Measurements from ENCODE around the gene GTF2B. TPM values are rescaled to one million over a fixed set of nuclear protein-coding genes. Genes with fewer than 3 reads are reported as not detected.
"Not testable (repeated sequence)": the region's sequence is repeated elsewhere in the genome, so short reads cannot be mapped to it uniquely, and the experiment has no call there.

Gene GTF2B
- total and polyA plus RNA-seq, 4 donors = 20.9 to 27.7 (median 25.8) TPM

GRCh38 chr1:88891951-88892340, 579 bp upstream of the GTF2B start:
- Histone ChIP-seq H3K36me3 (ENCODE audit: control insufficient read depth in 1 of 2, insufficient read depth in 2 of 2, low read length in 1 of 2) (no peaks in the 10 kb centered on the region), H3K4me1 (ENCODE audit: control insufficient read depth in 1 of 2, insufficient read depth in 2 of 2, low read length in 2 of 2) (peaks cover 0 to 7% of the 10 kb centered on the region in 2 donors), H3K4me3 (ENCODE audit: low read length in 2 of 2) (peak overlapping the region; percentile 77 to 99), H3K9me3 (ENCODE audit: control insufficient read depth, low read length) (no peaks in the 10 kb centered on the region), H3K27ac (ENCODE audit: low read depth in 1 of 2, low read length in 2 of 2) (peak overlapping the region in 1 of 2 donors; percentile 20), H3K27me3 (ENCODE audit: control insufficient read depth in 1 of 2, insufficient read depth in 2 of 2, low read length in 1 of 2) (no peaks in the 10 kb centered on the region)
- intact Hi-C loops (cut with DNase I) = loop anchor here in 1 of 2 donors (5.0 kb wide), 1 partner anchor 210 kb away; the partner anchor contains the start of gene PKN2
- 23 to 25% methylated on average over 10 of the region's 10 CpGs for WGBS, 2 donors
- no peak for ATAC-seq (ENCODE audit: low FRiP score)
- DNase-seq = no peak

DNA sequence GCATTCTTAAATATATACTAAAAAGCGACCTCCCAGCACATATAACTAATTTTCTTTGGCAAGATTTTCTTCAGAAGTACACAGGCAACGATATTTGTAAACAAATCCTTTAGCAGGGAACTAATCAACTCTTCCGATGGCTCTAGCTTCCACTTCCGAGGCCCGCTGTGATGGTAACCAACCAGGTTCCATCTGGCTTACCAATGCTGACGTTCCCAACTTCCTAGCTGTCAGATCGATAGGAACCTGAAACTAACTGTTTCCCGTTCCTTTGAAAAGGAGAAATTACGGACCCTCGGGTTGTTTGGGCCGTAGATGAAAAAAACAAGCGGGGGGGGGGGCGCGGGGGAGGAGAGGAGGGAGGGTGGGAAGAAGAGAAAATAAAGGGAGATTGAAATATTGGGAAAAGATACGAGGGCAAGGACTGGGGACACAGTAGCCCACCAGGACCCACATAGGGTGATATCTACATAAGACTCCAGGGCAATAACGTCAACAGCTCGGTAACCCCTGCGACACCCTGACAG, 513 bp downstream of the GTF2B start:
- intact Hi-C loops (cut with DNase I) = loop anchor here in 1 of 2 donors (5.0 kb wide), 1 partner anchor 209 kb away; the partner anchor contains the start of gene PKN2
- no peaks in the 10 kb centered on the region for H3K36me3 ChIP-seq (ENCODE audit: control insufficient read depth in 1 of 2, insufficient read depth in 2 of 2, low read length in 1 of 2)
- no peak for DNase-seq
- H3K27me3 ChIP-seq (ENCODE audit: control insufficient read depth in 1 of 2, insufficient read depth in 2 of 2, low read length in 1 of 2) = no peaks in the 10 kb centered on the region
- 0% methylated on average over 16 to 17 of the region's 18 CpGs for WGBS, 2 donors
- ATAC-seq (ENCODE audit: low FRiP score) = peak; percentile 59
- H3K9me3 ChIP-seq (ENCODE audit: control insufficient read depth, low read length) = no peaks in the 10 kb centered on the region
- H3K4me3 ChIP-seq (ENCODE audit: low read length in 2 of 2) = peak overlapping the region; percentile 77 to 99
- H3K27ac ChIP-seq (ENCODE audit: low read depth in 1 of 2, low read length in 2 of 2) = peak overlapping the region in 1 of 2 donors; percentile 81
- peaks cover 0 to 7% of the 10 kb centered on the region in 2 donors for H3K4me1 ChIP-seq (ENCODE audit: control insufficient read depth in 1 of 2, insufficient read depth in 2 of 2, low read length in 2 of 2)

DNA sequence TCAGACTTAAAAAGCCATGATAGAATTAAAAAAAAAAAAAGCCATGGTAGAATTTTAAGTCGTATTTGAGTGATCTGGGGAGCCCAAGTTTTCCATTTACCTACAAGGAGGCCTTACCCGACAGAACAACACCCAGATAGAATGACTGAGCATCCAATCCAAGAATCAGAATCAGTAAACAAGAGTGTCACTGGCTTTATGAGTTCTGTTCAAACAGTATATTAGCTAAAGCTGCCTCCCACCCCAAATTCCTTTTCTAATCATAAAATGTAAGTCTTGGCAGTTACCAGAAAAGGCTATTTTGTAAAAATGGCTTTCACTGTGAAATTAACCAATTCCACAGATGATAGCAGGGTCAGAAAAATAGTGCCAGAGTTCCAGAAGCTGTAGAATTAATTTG, 1.2 kb downstream of the GTF2B start:
- 26 to 37% methylated on average over 2 of the region's 2 CpGs for WGBS, 2 donors
- DNase-seq = no peak
- ATAC-seq (ENCODE audit: low FRiP score) = no peak
- H3K9me3 ChIP-seq (ENCODE audit: control insufficient read depth, low read length) = no peaks in the 10 kb centered on the region
- H3K27me3 ChIP-seq (ENCODE audit: control insufficient read depth in 1 of 2, insufficient read depth in 2 of 2, low read length in 1 of 2) = no peaks in the 10 kb centered on the region
- H3K4me1 ChIP-seq (ENCODE audit: control insufficient read depth in 1 of 2, insufficient read depth in 2 of 2, low read length in 2 of 2) = peaks cover 0 to 7% of the 10 kb centered on the region in 2 donors
- intact Hi-C loops (cut with DNase I) = loop anchor here in 1 of 2 donors (5.0 kb wide), 1 partner anchor 208 kb away; the partner anchor contains the start of gene PKN2
- peak overlapping the region; percentile 77 to 99 for H3K4me3 ChIP-seq (ENCODE audit: low read length in 2 of 2)
- H3K36me3 ChIP-seq (ENCODE audit: control insufficient read depth in 1 of 2, insufficient read depth in 2 of 2, low read length in 1 of 2) = no peaks in the 10 kb centered on the region
- H3K27ac ChIP-seq (ENCODE audit: low read depth in 1 of 2, low read length in 2 of 2) = no peak overlapping the region

DNA sequence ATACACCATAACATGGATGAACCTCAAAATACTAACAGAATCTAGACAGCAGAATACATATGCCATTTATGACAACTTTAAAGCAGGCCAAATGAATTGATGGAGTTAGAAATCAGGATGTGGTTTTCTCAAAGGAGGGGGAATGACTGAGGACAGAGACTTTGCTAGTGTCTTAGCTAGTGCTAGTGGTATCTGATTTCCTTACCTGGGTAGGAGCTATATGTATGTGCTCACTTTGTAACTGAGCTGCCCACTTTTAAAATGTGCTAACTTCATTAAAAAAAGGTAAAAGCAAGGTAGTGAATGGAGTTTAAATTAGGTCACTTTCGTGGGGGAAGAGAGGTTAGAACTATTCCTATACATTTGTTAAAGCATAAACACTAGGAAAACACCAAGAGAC, 2.6 kb downstream of the GTF2B start:
- H3K4me3 ChIP-seq (ENCODE audit: low read length in 2 of 2) = no peak overlapping the region
- intact Hi-C loops (cut with DNase I) = loop anchor here in 1 of 2 donors (10.0 kb wide), 1 partner anchor 1554 kb away; no protein-coding TSS in a partner anchor
- H3K4me1 ChIP-seq (ENCODE audit: control insufficient read depth in 1 of 2, insufficient read depth in 2 of 2, low read length in 2 of 2) = peaks cover 0 to 7% of the 10 kb centered on the region in 2 donors
- H3K27me3 ChIP-seq (ENCODE audit: control insufficient read depth in 1 of 2, insufficient read depth in 2 of 2, low read length in 1 of 2) = no peaks in the 10 kb centered on the region
- H3K9me3 ChIP-seq (ENCODE audit: control insufficient read depth, low read length) = no peaks in the 10 kb centered on the region
- ATAC-seq (ENCODE audit: low FRiP score) = no peak
- H3K36me3 ChIP-seq (ENCODE audit: control insufficient read depth in 1 of 2, insufficient read depth in 2 of 2, low read length in 1 of 2) = no peaks in the 10 kb centered on the region
- H3K27ac ChIP-seq (ENCODE audit: low read depth in 1 of 2, low read length in 2 of 2) = no peak overlapping the region
- 67 to 71% methylated on average over 1 of the region's 1 CpG for WGBS, 2 donors
- no peak for DNase-seq

DNA sequence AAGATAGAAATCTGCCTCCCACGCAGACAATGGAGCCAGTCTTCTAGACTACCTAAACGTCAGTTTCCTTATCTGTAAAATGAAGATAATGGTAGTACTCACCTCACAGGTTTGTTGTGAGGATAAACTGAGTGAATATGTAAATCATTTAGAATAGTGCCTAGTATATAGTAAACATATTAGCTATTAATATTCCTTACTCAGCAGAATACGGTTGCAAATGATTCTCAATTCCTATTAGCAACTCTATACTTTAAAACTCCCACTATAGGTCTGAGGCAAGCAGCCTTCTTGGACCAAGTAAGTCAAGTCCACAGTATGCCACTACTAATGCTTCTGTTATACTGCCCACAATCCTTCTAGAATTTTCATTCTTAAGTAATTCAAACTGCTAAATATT, 5.4 kb downstream of the GTF2B start:
- Histone ChIP-seq H3K36me3 (ENCODE audit: control insufficient read depth in 1 of 2, insufficient read depth in 2 of 2, low read length in 1 of 2) (no peaks in the 10 kb centered on the region), H3K27ac (ENCODE audit: low read depth in 1 of 2, low read length in 2 of 2) (no peak overlapping the region), H3K27me3 (ENCODE audit: control insufficient read depth in 1 of 2, insufficient read depth in 2 of 2, low read length in 1 of 2) (no peaks in the 10 kb centered on the region), H3K9me3 (ENCODE audit: control insufficient read depth, low read length) (no peaks in the 10 kb centered on the region), H3K4me1 (ENCODE audit: control insufficient read depth in 1 of 2, insufficient read depth in 2 of 2, low read length in 2 of 2) (peaks cover 0 to 4% of the 10 kb centered on the region in 2 donors), H3K4me3 (ENCODE audit: low read length in 2 of 2) (no peak overlapping the region)
- DNase-seq = no peak
- no peak for ATAC-seq (ENCODE audit: low FRiP score)
- intact Hi-C loops (cut with DNase I) = loop anchor here in 1 of 2 donors (10.0 kb wide), 1 partner anchor 1551 kb away; no protein-coding TSS in a partner anchor
- 81 to 85% methylated on average over 3 of the region's 3 CpGs for WGBS, 2 donors

DNA sequence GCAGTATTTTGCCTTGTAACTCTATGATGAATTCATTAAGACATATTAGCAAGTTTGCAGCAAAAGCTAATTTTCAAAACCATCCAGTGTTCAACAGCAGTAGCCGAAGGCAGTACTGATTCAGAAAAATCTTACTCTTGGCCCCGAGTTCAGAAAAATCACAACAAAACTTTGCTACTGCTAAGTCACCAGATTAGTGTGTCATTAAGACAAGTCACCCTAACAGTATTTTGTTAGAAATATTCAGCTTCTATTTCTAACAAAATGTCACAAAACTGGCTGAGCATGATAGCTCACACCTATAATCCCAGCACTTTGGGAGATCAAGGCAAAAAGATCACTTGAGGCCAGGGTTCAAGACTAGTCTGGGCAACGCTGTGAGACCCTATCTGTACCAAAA, 8.2 kb downstream of the GTF2B start:
- DNase-seq = no peak
- no peak for ATAC-seq (ENCODE audit: low FRiP score)
- intact Hi-C loops (cut with DNase I) = loop anchor here in 1 of 2 donors (10.0 kb wide), 1 partner anchor 1548 kb away; no protein-coding TSS in a partner anchor
- H3K27ac ChIP-seq (ENCODE audit: low read depth in 1 of 2, low read length in 2 of 2) = no peak overlapping the region
- H3K4me1 ChIP-seq (ENCODE audit: control insufficient read depth in 1 of 2, insufficient read depth in 2 of 2, low read length in 2 of 2) = no peaks in the 10 kb centered on the region
- no peaks in the 10 kb centered on the region for H3K9me3 ChIP-seq (ENCODE audit: control insufficient read depth, low read length)
- no peaks in the 10 kb centered on the region for H3K27me3 ChIP-seq (ENCODE audit: control insufficient read depth in 1 of 2, insufficient read depth in 2 of 2, low read length in 1 of 2)
- WGBS, 2 donors = 56 to 66% methylated on average over 3 of the region's 3 CpGs
- no peaks in the 10 kb centered on the region for H3K36me3 ChIP-seq (ENCODE audit: control insufficient read depth in 1 of 2, insufficient read depth in 2 of 2, low read length in 1 of 2)
- no peak overlapping the region for H3K4me3 ChIP-seq (ENCODE audit: low read length in 2 of 2)

- 60 to 64% methylated on average over 8 of the region's 8 CpGs for WGBS, 2 donors
- intact Hi-C loops (cut with DNase I) = loop anchor here in 1 of 2 donors (10.0 kb wide), 1 partner anchor 1546 kb away; no protein-coding TSS in a partner anchor
- H3K4me3 ChIP-seq (ENCODE audit: low read length in 2 of 2); H3K27me3 ChIP-seq (ENCODE audit: control insufficient read depth in 1 of 2, insufficient read depth in 2 of 2, low read length in 1 of 2); H3K36me3 ChIP-seq (ENCODE audit: control insufficient read depth in 1 of 2, insufficient read depth in 2 of 2, low read length in 1 of 2); ATAC-seq (ENCODE audit: low FRiP score); DNase-seq; H3K9me3 ChIP-seq (ENCODE audit: control insufficient read depth, low read length); H3K4me1 ChIP-seq (ENCODE audit: control insufficient read depth in 1 of 2, insufficient read depth in 2 of 2, low read length in 2 of 2); H3K27ac ChIP-seq (ENCODE audit: low read depth in 1 of 2, low read length in 2 of 2): not testable (repeated sequence)
Observed at GRCh38 chr1:88880717-88881116, 10.7 kb downstream of the GTF2B start.

DNA sequence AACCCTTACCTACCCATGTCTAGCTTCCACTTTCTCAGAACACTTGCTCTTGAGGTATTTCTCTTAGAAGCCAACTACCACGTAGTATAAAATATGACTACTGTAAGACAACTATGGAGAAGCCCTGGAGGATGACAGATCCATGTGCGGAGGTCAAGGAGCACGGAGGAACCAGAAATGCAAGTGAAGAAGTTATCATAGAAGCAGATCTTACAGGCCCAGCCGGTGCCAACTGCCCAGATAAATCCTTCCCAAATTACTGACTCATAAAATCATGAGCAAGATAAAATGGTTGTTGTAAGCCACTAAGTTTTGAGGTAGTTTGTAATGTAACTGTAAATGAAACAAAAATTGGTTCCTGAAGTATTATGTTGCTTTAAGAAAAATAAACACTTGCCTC, 12.6 kb downstream of the GTF2B start:
- Histone ChIP-seq H3K36me3 (ENCODE audit: control insufficient read depth in 1 of 2, insufficient read depth in 2 of 2, low read length in 1 of 2) (no peaks in the 10 kb centered on the region), H3K4me1 (ENCODE audit: control insufficient read depth in 1 of 2, insufficient read depth in 2 of 2, low read length in 2 of 2) (no peaks in the 10 kb centered on the region), H3K27ac (ENCODE audit: low read depth in 1 of 2, low read length in 2 of 2) (no peak overlapping the region), H3K4me3 (ENCODE audit: low read length in 2 of 2) (no peak overlapping the region), H3K9me3 (ENCODE audit: control insufficient read depth, low read length) (no peaks in the 10 kb centered on the region), H3K27me3 (ENCODE audit: control insufficient read depth in 1 of 2, insufficient read depth in 2 of 2, low read length in 1 of 2) (no peaks in the 10 kb centered on the region)
- no peak for ATAC-seq (ENCODE audit: low FRiP score)
- 56 to 61% methylated on average over 4 of the region's 4 CpGs for WGBS, 2 donors
- intact Hi-C loops (cut with DNase I) = loop anchor here (5.0 to 10.0 kb wide), 3 partner anchors 74 to 226 kb away; no protein-coding TSS in a partner anchor
- DNase-seq = no peak

DNA sequence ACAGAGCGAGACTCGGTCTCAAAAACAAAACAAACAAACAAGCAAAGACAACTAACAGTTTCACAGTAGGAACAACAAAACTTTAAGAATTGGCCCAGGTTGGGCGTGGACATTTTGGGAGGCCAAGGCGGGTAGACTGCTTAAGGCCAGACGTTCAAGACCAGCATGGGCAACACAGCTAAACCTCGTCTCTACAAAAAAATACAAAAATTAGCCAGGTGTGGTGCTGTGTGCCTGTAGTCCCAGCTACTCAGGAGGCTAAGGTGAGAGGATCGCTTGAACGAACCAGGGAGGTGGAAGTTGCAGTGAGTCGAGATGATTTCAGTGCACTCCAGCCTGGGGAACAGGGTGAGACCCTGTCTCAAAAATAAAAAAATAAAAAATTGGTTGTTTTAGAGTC, 13.5 kb downstream of the GTF2B start:
- no peaks in the 10 kb centered on the region for H3K9me3 ChIP-seq (ENCODE audit: control insufficient read depth, low read length)
- intact Hi-C loops (cut with DNase I) = loop anchor here (5.0 to 10.0 kb wide), 3 partner anchors 73 to 226 kb away; no protein-coding TSS in a partner anchor
- H3K27ac ChIP-seq (ENCODE audit: low read depth in 1 of 2, low read length in 2 of 2) = no peak overlapping the region
- ATAC-seq (ENCODE audit: low FRiP score) (no peak), DNase-seq (no peak)
- no peak overlapping the region for H3K4me3 ChIP-seq (ENCODE audit: low read length in 2 of 2)
- no peaks in the 10 kb centered on the region for H3K27me3 ChIP-seq (ENCODE audit: control insufficient read depth in 1 of 2, insufficient read depth in 2 of 2, low read length in 1 of 2)
- H3K4me1 ChIP-seq (ENCODE audit: control insufficient read depth in 1 of 2, insufficient read depth in 2 of 2, low read length in 2 of 2) = no peaks in the 10 kb centered on the region
- 74 to 79% methylated on average over 9 of the region's 9 CpGs for WGBS, 2 donors
- no peaks in the 10 kb centered on the region for H3K36me3 ChIP-seq (ENCODE audit: control insufficient read depth in 1 of 2, insufficient read depth in 2 of 2, low read length in 1 of 2)
